VCaP (cell line): ENCODE data around the gene HBM.
"Not testable (repeated sequence)": the region's sequence is repeated elsewhere in the genome, so short reads cannot be mapped to it uniquely, and the experiment has no call there.

Source experiments
- H3K27ac ChIP-seq: fragments of 450-650 bp; 2 replicates; pipeline ENCODE4 v1.5.1; 2017
- CTCF ChIP-seq: fragments of 450-650 bp; conservative IDR thresholded peaks from 2 replicates; pipeline ENCODE4 v1.5.1; 2017; ENCODE audit warnings: mild to moderate bottlenecking, moderate library complexity

The HBM gene

GRCh38 chr16:120756-121155 lies 45.0 kb upstream of the HBM start:
- no peak for TF ChIP-seq CTCF
- H3K27ac ChIP-seq = no peak overlapping the region

- TF ChIP-seq CTCF = no peak
Observed at GRCh38 chr16:122361-122760, 43.4 kb upstream of the HBM start.

GRCh38 chr16:123558-124350 lies 42.0 kb upstream of the HBM start:
- H3K27ac ChIP-seq = not testable (repeated sequence)

More at GRCh38 chr16:122361-122760, 43.4 kb upstream of the HBM start:
- no peak overlapping the region for H3K27ac ChIP-seq

- H3K27ac ChIP-seq = no peak overlapping the region
- TF ChIP-seq CTCF = no peak
Observed at GRCh38 chr16:125011-125410, 40.8 kb upstream of the HBM start.

- no peak for TF ChIP-seq CTCF
- H3K27ac ChIP-seq = no peak overlapping the region
Observed at GRCh38 chr16:129075-129474, 36.7 kb upstream of the HBM start.

GRCh38 chr16:130533-131173 lies 35.1 kb upstream of the HBM start:
- TF ChIP-seq CTCF = no peak
- H3K27ac ChIP-seq = no peak overlapping the region

- H3K27ac ChIP-seq = no peak overlapping the region
- TF ChIP-seq CTCF = no peak
Observed at GRCh38 chr16:132120-132519, 33.7 kb upstream of the HBM start.

GRCh38 chr16:133716-134115 lies 32.1 kb upstream of the HBM start:
- TF ChIP-seq CTCF = no peak
- no peak overlapping the region for H3K27ac ChIP-seq
